ENCODE results near the gene FBXO24. TPM values are rescaled to one million over a fixed set of nuclear protein-coding genes. Genes with fewer than 3 reads are reported as not detected.

The FBXO24 gene
- total RNA-seq, 1 experiment from 2014 or later = 0.75 TPM

DNA sequence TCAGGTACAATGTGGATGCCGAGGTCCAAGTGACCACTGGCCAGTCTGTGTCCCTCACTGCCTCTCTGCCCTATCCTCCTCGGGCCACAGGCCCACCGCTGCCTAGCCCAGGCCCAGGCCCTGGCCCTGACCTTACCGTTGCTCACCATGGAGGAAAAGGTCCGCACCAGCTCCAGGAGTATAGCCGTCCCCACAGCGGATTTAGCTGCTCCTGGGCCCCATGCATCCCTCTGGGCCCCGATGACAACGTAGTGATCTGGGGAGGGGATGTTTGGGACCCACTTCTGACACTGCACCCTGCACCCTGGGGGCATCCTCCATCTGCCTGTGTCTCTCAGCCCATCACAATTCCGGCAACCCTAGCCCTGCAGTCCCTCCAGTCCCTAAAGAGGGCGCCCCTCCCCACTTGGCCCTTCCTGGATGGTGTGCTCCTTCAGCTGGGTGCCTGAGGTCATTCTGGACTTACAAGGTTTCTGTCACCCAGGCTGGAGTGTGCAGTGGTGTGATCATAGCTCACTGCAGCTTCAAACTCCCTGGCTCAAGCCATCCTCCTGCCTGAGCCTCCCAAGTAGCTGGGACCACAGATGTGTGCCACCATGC is 43.1 kb downstream of the FBXO24 start:
- TF ChIP-seq EZH2 (IDR thresholded peaks at IDR 0.05; ENCODE audit: borderline replicate concordance, low read depth, low read length, poor library complexity, severe bottlenecking) = no peak
- TF ChIP-seq CTCF (conservative IDR thresholded peaks at IDR 0.05; ENCODE audit: low read depth, low read length) = peak; percentile 49
- DNase-seq (ENCODE audit: low spot score) = peak; percentile 48
- CTCF ChIA-PET = interaction anchor here (0.6 kb wide), 1 partner anchor 586 kb away, joined by 14 read pairs; no protein-coding TSS in a partner anchor
- H3K36me3 ChIP-seq (ENCODE audit: insufficient read depth, low read length, poor library complexity, severe bottlenecking) = no peaks in the 10 kb centered on the region
- intact Hi-C loops (cut with micrococcal nuclease; ENCODE audit: unreplicated experiment) = no loop called here
- no TSS peak for BruUV-seq (replicated peaks)
- H3K27me3 ChIP-seq (replicated peaks; ENCODE audit: insufficient read depth, low read depth, low read length, poor library complexity) = peaks cover 7% of the 10 kb centered on the region
- H3K4me1 ChIP-seq (ENCODE audit: insufficient read depth, low read length, poor library complexity, severe bottlenecking) = peaks cover 10% of the 10 kb centered on the region
- no peaks in the 10 kb centered on the region for H3K9me3 ChIP-seq (ENCODE audit: low read depth, low read length, poor library complexity, severe bottlenecking)
- no peak overlapping the region for H3K4me3 ChIP-seq (ENCODE audit: low read depth, low read length, poor library complexity, severe bottlenecking)
- no peak overlapping the region for H3K27ac ChIP-seq (ENCODE audit: low read depth, low read length, poor library complexity, severe bottlenecking)
- POLR2A ChIA-PET (ENCODE audit: low non-redundant PET) = no interaction called here

DNA sequence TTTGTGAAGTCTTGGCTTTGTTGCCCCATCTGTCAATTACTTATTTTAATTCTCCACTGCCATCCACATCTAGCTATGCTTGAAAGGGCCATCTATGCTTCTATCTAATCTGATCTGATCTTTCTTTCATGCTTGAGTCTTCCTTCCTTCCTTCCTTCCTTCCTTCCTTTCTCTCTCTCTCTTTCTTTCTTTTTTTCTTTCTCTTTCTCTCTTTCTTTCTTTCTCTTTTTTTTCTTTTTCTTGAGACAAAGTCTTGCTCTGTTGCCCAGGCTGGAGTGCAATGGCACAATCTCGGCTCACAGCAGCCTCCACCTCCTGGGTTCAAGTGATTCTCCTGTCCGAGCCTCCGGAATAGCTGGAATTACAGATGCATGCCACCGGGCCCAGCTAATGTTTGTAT is 43.9 kb downstream of the FBXO24 start:
- ChIA-PET CTCF (no interaction called here), POLR2A (ENCODE audit: low non-redundant PET) (no interaction called here)
- H3K27ac ChIP-seq (ENCODE audit: low read depth, low read length, poor library complexity, severe bottlenecking) = no peak overlapping the region
- H3K27me3 ChIP-seq (replicated peaks; ENCODE audit: insufficient read depth, low read depth, low read length, poor library complexity) = peaks cover 8% of the 10 kb centered on the region
- no peaks in the 10 kb centered on the region for H3K9me3 ChIP-seq (ENCODE audit: low read depth, low read length, poor library complexity, severe bottlenecking)
- no TSS peak for BruUV-seq (replicated peaks)
- intact Hi-C loops (cut with micrococcal nuclease; ENCODE audit: unreplicated experiment) = loop anchor here (5.0 kb wide), 1 partner anchor 42 kb away; the partner anchor contains the start of gene GNB2
- H3K4me3 ChIP-seq (ENCODE audit: low read depth, low read length, poor library complexity, severe bottlenecking) = no peak overlapping the region
- H3K4me1 ChIP-seq (ENCODE audit: insufficient read depth, low read length, poor library complexity, severe bottlenecking) = peaks cover 10% of the 10 kb centered on the region
- DNase-seq (ENCODE audit: low spot score) = no peak
- H3K36me3 ChIP-seq (ENCODE audit: insufficient read depth, low read length, poor library complexity, severe bottlenecking) = no peaks in the 10 kb centered on the region
- no peak for TF ChIP-seq EZH2 (IDR thresholded peaks at IDR 0.05; ENCODE audit: borderline replicate concordance, low read depth, low read length, poor library complexity, severe bottlenecking)
- no peak for TF ChIP-seq CTCF (conservative IDR thresholded peaks at IDR 0.05; ENCODE audit: low read depth, low read length)

- peaks cover 8% of the 10 kb centered on the region for H3K27me3 ChIP-seq (replicated peaks; ENCODE audit: insufficient read depth, low read depth, low read length, poor library complexity)
- CTCF ChIA-PET = interaction anchor here (0.6 to 0.8 kb wide), 2 partner anchors 45 to 87 kb away, joined by 3 read pairs; no protein-coding TSS in a partner anchor
- no peaks in the 10 kb centered on the region for H3K36me3 ChIP-seq (ENCODE audit: insufficient read depth, low read length, poor library complexity, severe bottlenecking)
- no peaks in the 10 kb centered on the region for H3K9me3 ChIP-seq (ENCODE audit: low read depth, low read length, poor library complexity, severe bottlenecking)
- H3K27ac ChIP-seq (ENCODE audit: low read depth, low read length, poor library complexity, severe bottlenecking) = peak overlapping the region; percentile 15
- TF ChIP-seq CTCF (conservative IDR thresholded peaks at IDR 0.05; ENCODE audit: low read depth, low read length) = peak; percentile 42; the same call in 1 of the 2 replicates
- TF ChIP-seq EZH2 (IDR thresholded peaks at IDR 0.05; ENCODE audit: borderline replicate concordance, low read depth, low read length, poor library complexity, severe bottlenecking) = no peak
- peaks cover 7% of the 10 kb centered on the region for H3K4me1 ChIP-seq (ENCODE audit: insufficient read depth, low read length, poor library complexity, severe bottlenecking)
- peak overlapping the region; percentile 48 for H3K4me3 ChIP-seq (ENCODE audit: low read depth, low read length, poor library complexity, severe bottlenecking)
- DNase-seq (ENCODE audit: low spot score) = peak; percentile 61
- intact Hi-C loops (cut with micrococcal nuclease; ENCODE audit: unreplicated experiment) = loop anchor here (5.0 kb wide), 1 partner anchor 39 kb away; the partner anchor contains the start of gene GNB2
- POLR2A ChIA-PET (ENCODE audit: low non-redundant PET) = interaction anchor here (0.8 kb wide), 1 partner anchor 47 kb away, joined by 13 read pairs; no protein-coding TSS in a partner anchor
- no TSS peak for BruUV-seq (replicated peaks)
Measured at GRCh38 chr7:100632951-100633717, 47.0 kb downstream of the FBXO24 start.
